ENCODE measurements around the gene SLC22A14.

Gene SLC22A14

GRCh38 chr3:38270606-38271005, 11.5 kb upstream of the SLC22A14 start:
- Histone ChIP-seq H3K4me3 (ENCODE audit: extremely low read depth, insufficient read depth, low read length, poor library complexity, severe bottlenecking) (no peak overlapping the region), H3K27ac (ENCODE audit: low read depth, low read length, severe bottlenecking) (no peak overlapping the region), H3K36me3 (ENCODE audit: control insufficient read depth, insufficient read depth, low read length) (no peaks in the 10 kb centered on the region), H3K4me1 (ENCODE audit: control insufficient read depth, insufficient read depth, low read length, poor library complexity, severe bottlenecking) (peaks cover 7% of the 10 kb centered on the region), H3K9me3 (ENCODE audit: control insufficient read depth, low read length) (peaks cover 3% of the 10 kb centered on the region)
- 88 to 100% methylated on average over 1 of the region's 3 CpGs for WGBS, 2 experiments (ENCODE audit: insufficient coverage in 2 of 2)

GRCh38 chr3:38271553-38271952, 10.5 kb upstream of the SLC22A14 start:
- Histone ChIP-seq H3K4me3 (ENCODE audit: extremely low read depth, insufficient read depth, low read length, poor library complexity, severe bottlenecking) (no peak overlapping the region), H3K27ac (ENCODE audit: low read depth, low read length, severe bottlenecking) (no peak overlapping the region), H3K9me3 (ENCODE audit: control insufficient read depth, low read length) (peaks cover 3% of the 10 kb centered on the region), H3K36me3 (ENCODE audit: control insufficient read depth, insufficient read depth, low read length) (no peaks in the 10 kb centered on the region), H3K4me1 (ENCODE audit: control insufficient read depth, insufficient read depth, low read length, poor library complexity, severe bottlenecking) (peaks cover 7% of the 10 kb centered on the region)
- WGBS, 2 experiments (ENCODE audit: insufficient coverage in 2 of 2), result 89 to 96% methylated on average over 4 to 5 of the region's 5 CpGs

- no peaks in the 10 kb centered on the region for H3K36me3 ChIP-seq (ENCODE audit: control insufficient read depth, insufficient read depth, low read length)
- H3K9me3 ChIP-seq (ENCODE audit: control insufficient read depth, low read length), result peaks cover 3% of the 10 kb centered on the region
- no peaks in the 10 kb centered on the region for H3K4me1 ChIP-seq (ENCODE audit: control insufficient read depth, insufficient read depth, low read length, poor library complexity, severe bottlenecking)
- no peak overlapping the region for H3K27ac ChIP-seq (ENCODE audit: low read depth, low read length, severe bottlenecking)
- H3K4me3 ChIP-seq (ENCODE audit: extremely low read depth, insufficient read depth, low read length, poor library complexity, severe bottlenecking), result no peak overlapping the region
- WGBS, 2 experiments (ENCODE audit: insufficient coverage in 2 of 2), result 91 to 92% methylated on average over 19 to 20 of the region's 21 CpGs
Measured at GRCh38 chr3:38274864-38275649, 7.0 kb upstream of the SLC22A14 start.

- WGBS, 2 experiments (ENCODE audit: insufficient coverage in 2 of 2), result 82 to 96% methylated on average over 6 to 7 of the region's 8 CpGs
- Histone ChIP-seq H3K4me1 (ENCODE audit: control insufficient read depth, insufficient read depth, low read length, poor library complexity, severe bottlenecking) (no peaks in the 10 kb centered on the region), H3K36me3 (ENCODE audit: control insufficient read depth, insufficient read depth, low read length) (no peaks in the 10 kb centered on the region), H3K4me3 (ENCODE audit: extremely low read depth, insufficient read depth, low read length, poor library complexity, severe bottlenecking) (no peak overlapping the region), H3K27ac (ENCODE audit: low read depth, low read length, severe bottlenecking) (no peak overlapping the region), H3K9me3 (ENCODE audit: control insufficient read depth, low read length) (no peaks in the 10 kb centered on the region)
Measured at GRCh38 chr3:38275658-38276057, 6.4 kb upstream of the SLC22A14 start.

GRCh38 chr3:38276081-38276916, 5.8 kb upstream of the SLC22A14 start:
- Histone ChIP-seq H3K36me3 (ENCODE audit: control insufficient read depth, insufficient read depth, low read length) (no peaks in the 10 kb centered on the region), H3K4me1 (ENCODE audit: control insufficient read depth, insufficient read depth, low read length, poor library complexity, severe bottlenecking) (no peaks in the 10 kb centered on the region), H3K27ac (ENCODE audit: low read depth, low read length, severe bottlenecking) (no peak overlapping the region), H3K4me3 (ENCODE audit: extremely low read depth, insufficient read depth, low read length, poor library complexity, severe bottlenecking) (no peak overlapping the region), H3K9me3 (ENCODE audit: control insufficient read depth, low read length) (no peaks in the 10 kb centered on the region)
- WGBS, 2 experiments (ENCODE audit: insufficient coverage in 2 of 2), result 84 to 95% methylated on average over 7 to 11 of the region's 13 CpGs

GRCh38 chr3:38276917-38277630, 5.0 kb upstream of the SLC22A14 start:
- Histone ChIP-seq H3K27ac (ENCODE audit: low read depth, low read length, severe bottlenecking) (no peak overlapping the region), H3K4me1 (ENCODE audit: control insufficient read depth, insufficient read depth, low read length, poor library complexity, severe bottlenecking) (no peaks in the 10 kb centered on the region), H3K9me3 (ENCODE audit: control insufficient read depth, low read length) (no peaks in the 10 kb centered on the region), H3K4me3 (ENCODE audit: extremely low read depth, insufficient read depth, low read length, poor library complexity, severe bottlenecking) (no peak overlapping the region), H3K36me3 (ENCODE audit: control insufficient read depth, insufficient read depth, low read length) (no peaks in the 10 kb centered on the region)
- 95 to 99% methylated on average over 10 of the region's 13 CpGs for WGBS, 2 experiments (ENCODE audit: insufficient coverage in 2 of 2)

GRCh38 chr3:38278841-38279240, 3.3 kb upstream of the SLC22A14 start:
- 85 to 93% methylated on average over 3 of the region's 5 CpGs for WGBS, 2 experiments (ENCODE audit: insufficient coverage in 2 of 2)
- Histone ChIP-seq H3K4me1 (ENCODE audit: control insufficient read depth, insufficient read depth, low read length, poor library complexity, severe bottlenecking) (no peaks in the 10 kb centered on the region), H3K4me3 (ENCODE audit: extremely low read depth, insufficient read depth, low read length, poor library complexity, severe bottlenecking) (no peak overlapping the region), H3K9me3 (ENCODE audit: control insufficient read depth, low read length) (no peaks in the 10 kb centered on the region), H3K27ac (ENCODE audit: low read depth, low read length, severe bottlenecking) (no peak overlapping the region), H3K36me3 (ENCODE audit: control insufficient read depth, insufficient read depth, low read length) (no peaks in the 10 kb centered on the region)

GRCh38 chr3:38283810-38284755, 2.0 kb downstream of the SLC22A14 start:
- H3K36me3 ChIP-seq (ENCODE audit: control insufficient read depth, insufficient read depth, low read length), result no peaks in the 10 kb centered on the region
- no peak overlapping the region for H3K27ac ChIP-seq (ENCODE audit: low read depth, low read length, severe bottlenecking)
- 88 to 90% methylated on average over 9 to 10 of the region's 16 CpGs for WGBS, 2 experiments (ENCODE audit: insufficient coverage in 2 of 2)
- H3K4me1 ChIP-seq (ENCODE audit: control insufficient read depth, insufficient read depth, low read length, poor library complexity, severe bottlenecking), result no peaks in the 10 kb centered on the region
- H3K4me3 ChIP-seq (ENCODE audit: extremely low read depth, insufficient read depth, low read length, poor library complexity, severe bottlenecking), result no peak overlapping the region
- H3K9me3 ChIP-seq (ENCODE audit: control insufficient read depth, low read length), result no peaks in the 10 kb centered on the region

GRCh38 chr3:38284756-38285150, 2.7 kb downstream of the SLC22A14 start:
- H3K4me3 ChIP-seq (ENCODE audit: extremely low read depth, insufficient read depth, low read length, poor library complexity, severe bottlenecking), result no peak overlapping the region
- H3K4me1 ChIP-seq (ENCODE audit: control insufficient read depth, insufficient read depth, low read length, poor library complexity, severe bottlenecking), result no peaks in the 10 kb centered on the region
- no peaks in the 10 kb centered on the region for H3K9me3 ChIP-seq (ENCODE audit: control insufficient read depth, low read length)
- 100% methylated on average over 1 of the region's 6 CpGs; no CpG with 5 or more reads in 1 of the 2 experiments for WGBS, 2 experiments (ENCODE audit: insufficient coverage in 2 of 2)
- H3K27ac ChIP-seq (ENCODE audit: low read depth, low read length, severe bottlenecking), result no peak overlapping the region
- no peaks in the 10 kb centered on the region for H3K36me3 ChIP-seq (ENCODE audit: control insufficient read depth, insufficient read depth, low read length)

Data from mesodermal cell (in vitro differentiated cells).